DOHH2 (cell line): ENCODE data around the gene STN1.

Experiments used
- EZH2phosphoT487 ChIP-seq: fragments of 200-600 bp; sonication (generic); IDR thresholded peaks from 2 replicates; pipeline ENCODE4 v1.6.1; 2017; ENCODE audit warnings: borderline replicate concordance, mild to moderate bottlenecking, antibody characterized with exemption, low read length, moderate library complexity, mixed read lengths
- TF ChIP-seq, protein P1 (sequence below): fragments of 200-600 bp; sonication (generic); IDR thresholded peaks from one replicate; pipeline ENCODE4 v1.5.1; 2014; ENCODE audit warnings: antibody characterized with exemption, mild to moderate bottlenecking, low read depth, low read length; ENCODE audit not compliant: poor library complexity, severe bottlenecking

DNA sequence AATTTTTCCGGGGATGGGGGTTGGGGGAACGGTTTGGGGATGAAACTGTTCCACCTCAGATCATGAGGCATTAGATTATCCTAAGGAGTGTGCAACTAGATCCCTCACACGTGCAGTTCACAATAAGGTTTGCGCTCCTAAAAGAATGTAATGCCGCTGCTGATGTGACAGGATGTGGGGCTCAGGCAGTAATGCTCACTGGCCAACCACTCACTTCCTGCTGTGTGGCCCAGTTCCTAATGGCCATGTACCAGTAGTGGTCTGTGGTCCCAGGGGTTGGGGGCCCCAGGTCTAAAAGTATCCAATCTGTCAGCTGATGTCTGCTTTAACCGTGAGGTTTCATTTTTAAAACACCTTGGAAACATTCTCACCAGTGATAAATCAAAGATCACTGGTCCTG lies 2.2 kb downstream of the STN1 start:
- TF ChIP-seq, protein P1, sequence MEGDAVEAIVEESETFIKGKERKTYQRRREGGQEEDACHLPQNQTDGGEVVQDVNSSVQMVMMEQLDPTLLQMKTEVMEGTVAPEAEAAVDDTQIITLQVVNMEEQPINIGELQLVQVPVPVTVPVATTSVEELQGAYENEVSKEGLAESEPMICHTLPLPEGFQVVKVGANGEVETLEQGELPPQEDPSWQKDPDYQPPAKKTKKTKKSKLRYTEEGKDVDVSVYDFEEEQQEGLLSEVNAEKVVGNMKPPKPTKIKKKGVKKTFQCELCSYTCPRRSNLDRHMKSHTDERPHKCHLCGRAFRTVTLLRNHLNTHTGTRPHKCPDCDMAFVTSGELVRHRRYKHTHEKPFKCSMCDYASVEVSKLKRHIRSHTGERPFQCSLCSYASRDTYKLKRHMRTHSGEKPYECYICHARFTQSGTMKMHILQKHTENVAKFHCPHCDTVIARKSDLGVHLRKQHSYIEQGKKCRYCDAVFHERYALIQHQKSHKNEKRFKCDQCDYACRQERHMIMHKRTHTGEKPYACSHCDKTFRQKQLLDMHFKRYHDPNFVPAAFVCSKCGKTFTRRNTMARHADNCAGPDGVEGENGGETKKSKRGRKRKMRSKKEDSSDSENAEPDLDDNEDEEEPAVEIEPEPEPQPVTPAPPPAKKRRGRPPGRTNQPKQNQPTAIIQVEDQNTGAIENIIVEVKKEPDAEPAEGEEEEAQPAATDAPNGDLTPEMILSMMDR = no peak
- TF ChIP-seq EZH2phosphoT487 = no peak
